ENCODE results near the gene NAA10.

Gene NAA10

DNA sequence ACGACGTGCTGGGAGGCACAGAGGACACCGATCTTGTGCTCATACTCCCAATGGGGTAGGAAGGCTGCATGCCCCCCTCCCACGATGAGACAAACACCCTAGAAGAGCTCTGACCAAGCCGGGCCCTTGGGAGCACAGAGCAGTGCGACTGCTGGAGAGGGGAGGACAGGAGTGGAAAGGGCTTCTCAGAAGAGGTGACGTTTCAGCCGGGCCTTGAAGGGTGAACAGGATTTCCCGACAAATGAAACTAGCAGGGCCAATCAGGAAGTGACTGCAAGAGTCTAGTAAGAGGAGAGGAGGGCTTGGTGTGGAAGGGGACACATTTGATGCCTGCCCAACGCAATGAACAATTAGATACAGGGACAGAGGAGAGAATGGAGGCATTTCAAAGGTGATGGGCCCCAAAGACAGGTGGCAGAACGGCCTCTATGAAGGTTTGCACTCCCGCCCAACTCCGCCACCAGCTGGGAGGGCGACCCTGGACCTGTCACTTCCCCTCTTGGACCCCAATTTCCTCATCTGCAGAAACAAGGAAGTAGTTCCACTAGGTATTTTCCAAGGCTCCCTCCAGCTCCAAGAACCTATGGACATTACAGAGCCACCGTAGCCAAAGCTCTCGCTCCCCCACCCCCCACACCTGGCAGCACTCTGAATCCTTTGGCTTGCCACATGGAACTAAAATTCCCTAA, 32.8 kb upstream of the NAA10 start:
- no peak for DNase-seq (ENCODE audit: low read depth, low spot score)
- no peak overlapping the region for H3K27ac ChIP-seq

DNA sequence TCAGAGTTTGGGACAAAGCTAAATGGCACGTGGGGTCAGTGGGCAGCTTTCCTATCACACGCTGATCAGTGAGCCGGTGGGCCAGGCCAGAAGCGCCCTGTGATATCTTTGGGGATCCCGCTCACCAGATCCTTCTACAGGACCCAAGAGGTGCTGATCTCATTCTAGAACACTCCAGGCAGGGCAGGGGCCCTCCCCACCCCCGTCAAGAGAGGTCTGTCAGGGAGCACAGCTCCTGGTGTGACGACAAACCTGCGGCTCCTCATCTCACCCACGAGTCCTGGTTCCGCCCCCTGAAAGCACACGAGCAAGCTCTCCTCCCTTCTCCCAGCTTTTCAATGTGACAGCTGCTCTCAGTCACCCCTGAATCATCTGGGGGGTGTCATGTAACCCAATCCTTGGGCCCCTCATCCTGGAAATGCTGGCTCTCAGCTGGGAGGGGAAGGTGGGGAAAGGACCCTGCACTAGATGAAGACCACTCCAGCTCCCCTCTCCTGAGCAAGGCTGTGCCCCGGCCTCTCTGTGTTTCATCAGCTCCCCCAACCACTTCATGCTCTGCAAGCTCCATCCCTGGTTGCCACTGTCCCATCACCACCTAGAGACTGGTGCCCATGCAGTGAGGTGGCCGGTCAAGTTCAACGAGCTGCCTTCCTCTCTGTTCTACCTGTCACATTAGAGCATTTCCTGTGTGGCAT, 32.2 kb upstream of the NAA10 start:
- H3K27ac ChIP-seq = no peak overlapping the region
- DNase-seq (ENCODE audit: low read depth, low spot score) = no peak

DNA sequence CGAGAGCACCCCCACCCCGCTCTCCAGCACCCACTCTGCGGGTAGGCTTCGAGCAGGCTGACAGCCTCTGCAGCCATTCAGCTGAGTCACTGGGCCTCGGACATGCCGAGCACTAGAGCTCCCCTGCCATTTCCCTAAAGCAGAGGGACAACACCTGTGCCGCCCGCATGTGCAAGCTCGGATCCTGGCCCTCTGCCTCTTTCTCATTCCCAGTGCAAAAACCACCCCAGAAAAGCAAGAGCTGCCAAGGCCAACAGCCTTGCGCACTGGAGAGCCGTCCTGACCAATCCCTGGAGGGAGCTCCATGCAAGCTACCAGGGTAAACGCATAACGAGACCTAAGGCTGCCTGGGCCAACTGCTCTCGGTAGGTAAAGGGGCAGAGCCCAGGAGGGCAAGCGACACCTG, 31.4 kb upstream of the NAA10 start:
- DNase-seq (ENCODE audit: low read depth, low spot score) = no peak
- no peak overlapping the region for H3K27ac ChIP-seq

DNA sequence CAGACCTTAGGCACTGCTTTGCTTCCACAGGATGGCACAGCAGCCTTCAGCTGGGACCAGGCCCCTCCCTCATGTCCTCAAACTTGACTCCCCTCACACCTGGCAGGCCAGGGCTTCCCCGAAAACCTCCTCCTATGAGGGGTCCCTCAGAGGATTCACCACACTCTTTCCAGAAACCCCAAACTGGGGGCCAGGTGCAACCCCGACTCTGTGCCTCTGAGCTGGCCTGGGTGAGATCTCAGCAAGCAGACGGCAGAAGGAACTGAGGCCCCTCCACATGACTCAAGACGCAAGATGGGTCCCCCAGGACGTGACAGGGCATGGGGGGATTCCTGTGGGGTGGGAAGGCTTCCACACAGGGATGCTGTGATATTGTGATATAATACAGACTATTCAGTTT, 30.6 kb upstream of the NAA10 start:
- H3K27ac ChIP-seq = no peak overlapping the region
- no peak for DNase-seq (ENCODE audit: low read depth, low spot score)

DNA sequence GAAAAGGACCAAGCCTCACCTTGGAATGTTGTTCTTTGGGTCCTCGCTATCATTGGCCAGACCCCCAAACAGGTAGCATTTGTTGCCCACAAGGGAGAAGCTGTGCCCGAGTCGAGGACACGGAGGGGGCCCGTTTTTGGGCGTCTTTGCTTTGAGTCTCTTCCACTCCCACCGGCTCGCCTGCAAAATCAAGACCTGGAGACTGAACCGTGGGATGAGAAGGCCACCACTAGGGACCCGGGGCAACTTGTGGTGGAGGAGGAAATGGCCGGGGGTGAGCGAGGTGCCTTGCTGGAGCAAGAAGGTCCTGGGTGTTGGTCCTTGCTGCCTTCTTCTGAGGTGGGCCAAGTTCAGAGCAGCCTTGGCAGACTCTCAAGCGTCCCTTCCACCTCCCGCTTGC, 29.3 kb upstream of the NAA10 start:
- DNase-seq (ENCODE audit: low read depth, low spot score) = no peak

DNA sequence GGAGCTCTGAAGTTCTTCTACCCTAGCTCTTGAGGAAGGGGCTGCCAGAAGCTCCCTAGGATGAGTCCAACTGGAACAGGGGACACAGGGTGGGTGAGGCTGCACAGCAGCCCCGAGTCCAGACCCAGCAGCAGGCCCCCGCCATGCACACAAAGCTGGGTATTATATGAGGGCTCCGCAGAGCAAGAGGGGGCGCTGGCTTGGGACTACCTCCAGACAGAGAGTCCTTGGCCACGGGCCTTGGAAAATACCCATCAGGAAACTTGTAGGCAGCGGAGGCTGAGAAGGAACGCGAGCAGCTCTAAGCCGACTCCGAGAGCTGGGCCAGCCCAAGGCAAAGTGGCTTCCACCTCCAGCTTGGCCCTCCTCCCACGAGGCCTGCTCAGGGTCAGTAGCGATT, 28.7 kb upstream of the NAA10 start:
- H3K27ac ChIP-seq = no peak overlapping the region
- DNase-seq (ENCODE audit: low read depth, low spot score) = no peak

More for the DNA sequence above, 29.3 kb upstream of the NAA10 start:
- no peak overlapping the region for H3K27ac ChIP-seq

DNA sequence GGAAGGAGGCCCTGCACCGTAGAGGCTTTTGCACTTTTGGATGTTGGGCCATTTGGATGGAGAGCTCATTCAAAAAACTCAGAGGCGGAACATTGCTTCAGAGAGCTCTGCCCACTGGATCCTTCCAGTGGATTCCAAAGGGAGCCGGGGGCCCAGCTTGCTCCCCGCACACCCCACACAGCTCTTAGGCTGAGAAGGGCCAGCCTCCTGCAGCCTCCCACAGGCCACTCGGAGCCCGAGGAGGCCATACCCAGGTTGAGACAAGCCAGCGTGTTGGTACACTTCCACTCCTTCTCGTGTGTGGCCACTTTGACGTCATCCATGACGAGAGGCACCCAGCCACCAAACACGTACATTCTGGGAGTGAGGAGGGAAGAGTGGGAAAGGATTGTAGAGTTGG, 26.5 kb upstream of the NAA10 start:
- DNase-seq (ENCODE audit: low read depth, low spot score) = no peak

DNA sequence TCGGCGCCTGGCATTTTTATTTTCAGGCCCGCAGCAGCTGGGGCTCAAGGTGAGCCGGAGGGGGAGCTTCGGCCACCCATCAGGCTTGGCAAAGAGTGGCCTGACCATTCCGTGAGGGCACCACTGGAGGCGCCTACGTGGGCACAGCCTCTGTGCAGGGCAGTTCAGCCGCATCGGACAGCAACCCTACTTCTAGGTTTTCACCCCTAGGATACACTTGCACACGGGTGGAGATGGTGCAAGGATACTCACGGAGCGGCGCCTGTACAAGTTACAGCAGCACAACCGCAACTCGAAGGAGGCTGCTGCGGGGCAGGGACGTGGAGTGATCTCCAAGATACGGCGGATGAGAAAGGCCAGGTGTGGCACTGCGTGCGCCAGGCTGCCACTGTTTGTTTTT, 25.9 kb upstream of the NAA10 start:
- DNase-seq (ENCODE audit: low read depth, low spot score) = no peak

More for the DNA sequence above, 26.5 kb upstream of the NAA10 start:
- H3K27ac ChIP-seq = no peak overlapping the region

DNA sequence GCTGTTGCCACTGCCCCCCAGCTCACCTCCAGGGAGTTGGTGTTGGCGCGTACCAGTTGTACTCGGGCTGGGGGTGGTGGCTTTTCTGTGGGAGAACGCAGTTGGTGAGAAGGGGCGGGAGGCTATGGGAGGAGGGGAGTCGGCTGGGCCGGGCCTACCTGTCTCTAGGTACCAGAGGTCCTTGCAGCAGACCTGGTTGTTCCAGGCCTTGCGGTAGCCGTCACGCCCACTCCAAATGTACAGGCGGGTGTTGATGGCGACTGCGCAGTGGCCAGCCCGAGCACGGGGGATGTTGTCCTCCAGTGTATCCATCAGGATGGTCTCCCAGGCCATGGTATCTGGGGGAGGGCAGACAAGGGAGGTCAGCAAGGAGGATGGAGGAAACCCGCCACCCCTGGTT, 25.2 kb upstream of the NAA10 start:
- H3K27ac ChIP-seq = no peak overlapping the region
- no peak for DNase-seq (ENCODE audit: low read depth, low spot score)

More for the DNA sequence above, 25.9 kb upstream of the NAA10 start:
- H3K27ac ChIP-seq = no peak overlapping the region

DNA sequence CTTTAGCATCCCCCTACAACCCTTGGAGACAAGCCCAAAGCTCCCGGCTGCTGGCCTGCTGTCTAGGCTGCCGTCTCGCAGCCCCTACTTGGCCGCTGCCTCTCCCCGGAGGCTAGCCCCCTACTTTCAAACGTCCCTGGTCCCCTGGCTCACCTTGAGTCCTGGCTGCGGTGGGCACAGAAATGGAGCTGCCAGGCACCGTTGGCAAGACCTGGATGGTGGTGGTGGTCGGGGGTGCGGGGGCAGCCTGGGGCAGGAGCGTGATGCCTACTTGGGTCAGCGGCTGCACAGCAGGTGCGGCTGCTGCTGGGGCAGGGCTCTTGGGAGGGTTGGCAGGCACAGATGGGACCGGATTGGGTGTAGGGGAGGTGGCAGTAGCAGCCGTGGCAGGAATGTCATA, 24.8 kb upstream of the NAA10 start:
- no peak for DNase-seq (ENCODE audit: low read depth, low spot score)
- no peak overlapping the region for H3K27ac ChIP-seq

DNA sequence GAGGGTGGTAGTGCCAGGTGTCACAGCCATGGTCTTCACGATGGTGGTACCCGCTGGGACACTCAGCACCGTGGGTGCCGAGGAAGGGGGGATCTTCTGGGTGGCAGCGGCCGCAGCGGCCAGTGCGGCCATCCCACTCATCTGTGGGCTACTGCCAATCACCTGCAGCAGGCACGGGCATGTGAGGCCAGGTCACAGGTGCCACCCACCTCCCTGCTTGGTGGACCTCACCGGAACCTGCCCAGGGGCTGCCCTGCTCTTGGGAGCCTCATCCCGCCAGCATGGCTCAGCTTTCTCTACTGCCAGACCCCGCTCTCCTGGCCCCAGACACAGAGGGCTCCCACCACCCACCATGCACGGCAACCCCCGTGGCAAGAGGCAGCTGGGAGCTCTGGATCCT, 23.8 kb upstream of the NAA10 start:
- H3K27ac ChIP-seq = no peak overlapping the region
- no peak for DNase-seq (ENCODE audit: low read depth, low spot score)

DNA sequence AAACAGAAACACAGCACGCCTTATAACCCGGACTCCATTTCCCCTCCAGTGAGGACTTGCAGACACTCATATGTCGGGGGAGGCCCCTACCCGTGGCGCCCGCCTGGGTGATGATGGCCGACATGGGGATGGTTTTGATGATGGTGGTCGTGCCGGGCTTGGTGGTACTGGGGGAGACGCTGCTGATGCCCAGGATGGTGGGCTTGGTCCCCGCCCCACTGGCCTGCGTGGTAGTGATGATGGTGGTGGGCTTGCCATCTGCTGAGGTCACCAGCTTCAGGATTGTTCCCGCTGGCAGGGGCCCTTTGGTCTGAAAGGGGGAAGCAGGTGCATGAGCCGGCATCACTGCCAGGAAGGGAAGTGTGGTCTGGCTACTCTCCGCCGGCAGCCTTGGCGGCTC, 22.4 kb upstream of the NAA10 start:
- no peak overlapping the region for H3K27ac ChIP-seq
- no peak for DNase-seq (ENCODE audit: low read depth, low spot score)

DNA sequence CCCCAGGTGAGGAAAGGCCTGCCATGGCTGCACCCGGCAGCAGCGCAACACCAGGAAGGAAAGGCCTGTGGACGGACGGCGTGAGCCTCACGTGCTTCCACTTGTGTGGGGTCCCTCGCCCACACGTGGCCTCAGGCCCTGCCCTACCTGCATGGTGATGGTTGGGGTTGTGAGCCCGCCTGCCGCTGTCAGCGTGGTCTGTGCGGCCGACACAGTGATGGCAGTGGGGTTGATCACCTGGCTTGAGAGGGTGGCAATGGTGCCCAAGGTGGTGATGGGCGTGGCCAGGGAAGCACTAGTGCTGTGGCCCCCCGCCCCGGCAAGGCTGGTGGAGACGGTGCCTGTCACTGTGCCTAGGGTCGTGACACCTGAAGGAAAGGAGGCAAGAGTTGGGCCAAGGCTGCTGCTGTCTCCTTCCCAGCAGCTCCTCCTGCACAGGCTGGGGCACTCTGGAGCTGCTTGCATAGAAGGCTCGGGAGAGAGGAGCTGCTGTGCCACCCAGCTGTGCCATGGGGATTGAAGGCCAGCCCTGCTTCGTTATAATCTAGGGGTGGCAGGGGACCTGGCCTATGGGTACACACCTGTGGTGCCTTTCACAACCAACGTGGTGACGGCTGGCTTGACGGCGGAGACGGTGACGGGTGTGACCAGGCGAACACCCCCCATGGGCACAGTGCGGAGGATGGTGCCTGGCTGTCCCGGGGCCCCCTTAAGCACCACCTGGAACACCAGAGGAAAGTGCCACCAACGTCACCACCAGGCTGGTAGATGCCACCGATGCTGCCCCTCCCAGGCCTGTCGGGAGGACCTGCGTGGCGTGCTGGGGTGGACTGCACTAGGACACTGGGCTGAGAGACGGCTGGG, 21.4 kb upstream of the NAA10 start:
- no peak overlapping the region for H3K27ac ChIP-seq
- no peak for DNase-seq (ENCODE audit: low read depth, low spot score)

DNA sequence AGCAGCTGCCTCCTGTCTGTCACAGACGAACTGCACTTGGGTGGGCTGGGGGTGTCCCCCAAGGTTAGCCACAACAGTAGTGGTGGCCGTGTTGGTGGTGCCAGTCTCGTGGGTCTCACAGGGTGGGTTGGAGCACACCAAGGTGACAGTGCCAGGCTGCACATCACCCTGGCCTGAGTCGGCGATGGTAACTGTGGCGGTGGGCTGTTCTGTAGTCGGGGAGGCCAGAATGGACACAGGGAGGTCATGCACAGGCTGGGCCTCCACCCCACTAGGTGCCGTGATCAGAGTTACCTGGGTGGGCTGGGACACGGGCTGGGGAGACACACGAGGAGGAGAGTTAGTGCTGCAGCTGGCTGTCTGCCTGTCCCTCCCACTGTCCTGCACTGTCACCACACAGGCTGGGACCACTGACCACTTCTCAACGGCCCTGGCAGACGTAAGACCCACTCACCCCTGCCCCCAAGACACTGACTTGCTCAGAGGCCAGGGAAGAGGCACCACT, 20.4 kb upstream of the NAA10 start:
- H3K27ac ChIP-seq = no peak overlapping the region
- DNase-seq (ENCODE audit: low read depth, low spot score) = no peak

DNA sequence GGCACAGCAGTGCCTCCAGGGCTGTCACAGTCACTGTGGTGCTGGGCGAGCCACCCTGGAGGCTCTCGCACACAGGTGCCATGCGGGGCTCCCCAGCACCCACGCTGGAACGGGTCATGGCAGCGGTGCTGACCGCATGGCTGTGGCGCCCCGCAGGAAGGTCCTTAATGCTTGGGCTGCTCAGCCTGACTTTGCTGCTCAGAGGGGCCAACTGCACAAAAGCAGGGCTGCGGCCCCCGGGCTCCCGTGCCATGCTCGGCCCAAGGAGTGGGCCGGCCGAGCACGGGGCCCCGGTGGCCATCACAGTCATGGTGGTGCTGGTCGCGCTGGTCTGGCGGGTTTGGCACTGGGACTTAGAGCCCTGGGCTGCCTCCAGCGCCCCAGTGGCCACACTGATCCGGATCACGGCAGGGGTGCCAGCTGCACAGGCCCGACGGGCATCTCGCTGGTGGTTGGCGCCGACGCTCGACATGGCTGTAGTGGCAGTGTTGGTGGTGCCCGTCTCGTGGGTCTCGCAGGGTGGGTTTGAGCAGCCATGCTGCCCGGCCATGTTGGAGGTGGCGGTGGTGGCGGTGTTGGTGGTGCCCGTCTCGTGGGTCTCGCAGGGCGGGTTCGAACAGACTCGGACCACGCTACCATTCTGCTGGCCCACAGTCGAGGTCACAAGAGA, 19.9 kb upstream of the NAA10 start:
- no peak overlapping the region for H3K27ac ChIP-seq
- DNase-seq (ENCODE audit: low read depth, low spot score) = no peak

DNA sequence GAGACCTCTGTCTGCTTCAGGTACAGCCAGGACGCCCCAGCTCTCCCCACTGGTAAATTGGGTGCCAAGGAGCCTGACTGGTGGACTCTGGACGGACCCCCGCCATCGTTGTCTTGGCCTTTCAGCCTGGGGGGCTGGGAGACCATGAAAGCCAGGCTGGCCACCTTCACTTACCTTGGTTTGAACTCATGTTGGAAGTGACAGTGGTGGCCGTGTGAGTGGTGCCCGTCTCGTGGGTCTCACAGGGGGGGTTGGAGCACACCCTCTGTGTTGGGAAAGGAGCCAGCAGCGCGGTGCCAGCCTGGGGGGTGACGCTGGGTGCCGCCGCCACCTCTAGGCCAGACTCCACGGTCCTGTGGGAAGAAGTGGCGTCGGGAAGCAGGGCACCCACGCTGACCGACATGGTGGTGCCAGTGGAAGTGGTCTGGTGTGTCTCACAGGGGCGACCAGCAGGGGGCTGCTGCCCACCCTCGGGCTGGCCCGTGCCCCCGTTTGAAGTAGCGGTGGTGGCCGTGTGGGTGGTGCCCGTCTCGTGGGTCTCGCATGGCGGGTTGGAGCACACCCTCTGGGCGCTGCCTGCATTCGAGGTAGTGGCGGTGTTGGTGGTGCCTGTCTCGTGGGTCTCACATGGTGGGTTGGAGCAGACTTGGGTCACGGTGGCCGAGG, 19.2 kb upstream of the NAA10 start:
- H3K27ac ChIP-seq = no peak overlapping the region
- DNase-seq (ENCODE audit: low read depth, low spot score) = no peak

DNA sequence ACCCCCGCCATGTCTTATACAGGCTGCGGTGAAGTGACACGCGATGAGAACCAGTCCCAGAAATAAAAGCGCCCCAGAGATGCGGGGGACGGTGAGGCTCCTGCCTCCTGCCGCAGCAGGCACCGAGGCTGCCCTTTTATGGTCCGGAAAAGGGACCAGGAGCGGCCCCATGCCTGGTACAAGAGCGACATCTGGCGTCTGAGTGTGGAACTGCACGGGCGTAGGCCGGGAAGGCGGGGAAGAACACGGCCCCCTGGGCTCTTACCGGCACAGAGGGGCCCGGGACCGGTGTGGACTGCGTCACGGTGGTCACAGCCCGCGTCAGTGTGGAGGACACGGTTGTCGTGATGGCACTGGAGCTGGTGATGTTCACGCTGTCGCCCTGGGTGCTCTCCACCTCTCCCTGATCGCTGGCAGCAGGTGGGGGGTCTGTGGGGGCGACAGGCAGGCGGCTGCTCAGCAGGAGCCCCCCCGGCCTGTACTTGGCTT, 18.5 kb upstream of the NAA10 start:
- no peak for DNase-seq (ENCODE audit: low read depth, low spot score)
- no peak overlapping the region for H3K27ac ChIP-seq

DNA sequence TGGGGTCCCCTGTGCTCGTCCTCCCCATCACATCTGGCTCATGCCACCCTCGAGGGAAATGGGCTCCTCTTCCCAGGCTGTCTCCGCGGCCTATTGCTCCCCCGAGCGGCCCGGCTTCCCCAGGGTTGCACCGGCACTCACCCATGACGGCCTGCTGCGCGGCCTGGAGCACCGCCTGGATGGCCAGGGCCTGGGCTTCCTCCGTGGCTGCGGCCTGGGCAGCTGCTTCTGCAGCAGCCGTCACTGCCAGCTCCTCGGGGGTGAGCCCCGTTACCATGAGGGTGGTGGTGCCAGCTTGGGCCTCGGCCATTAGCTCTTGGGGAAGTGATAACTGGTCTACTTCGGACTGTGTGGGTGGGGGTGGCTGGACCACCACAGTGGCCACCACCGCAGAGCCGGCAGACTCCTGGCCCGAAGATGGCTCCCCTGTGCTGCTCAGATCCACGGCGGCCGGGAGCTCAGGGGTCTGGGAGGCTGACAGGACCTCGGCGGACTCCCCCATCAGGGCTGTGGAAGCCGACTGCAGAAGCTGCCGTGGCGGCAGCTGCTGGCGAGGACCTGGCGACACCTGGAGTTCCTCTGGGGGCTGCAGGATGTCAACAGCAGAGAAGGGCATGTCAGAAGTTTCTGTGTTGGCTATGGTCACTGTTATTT, 17.7 kb upstream of the NAA10 start:
- no peak for DNase-seq (ENCODE audit: low read depth, low spot score)
- H3K27ac ChIP-seq = no peak overlapping the region

DNA sequence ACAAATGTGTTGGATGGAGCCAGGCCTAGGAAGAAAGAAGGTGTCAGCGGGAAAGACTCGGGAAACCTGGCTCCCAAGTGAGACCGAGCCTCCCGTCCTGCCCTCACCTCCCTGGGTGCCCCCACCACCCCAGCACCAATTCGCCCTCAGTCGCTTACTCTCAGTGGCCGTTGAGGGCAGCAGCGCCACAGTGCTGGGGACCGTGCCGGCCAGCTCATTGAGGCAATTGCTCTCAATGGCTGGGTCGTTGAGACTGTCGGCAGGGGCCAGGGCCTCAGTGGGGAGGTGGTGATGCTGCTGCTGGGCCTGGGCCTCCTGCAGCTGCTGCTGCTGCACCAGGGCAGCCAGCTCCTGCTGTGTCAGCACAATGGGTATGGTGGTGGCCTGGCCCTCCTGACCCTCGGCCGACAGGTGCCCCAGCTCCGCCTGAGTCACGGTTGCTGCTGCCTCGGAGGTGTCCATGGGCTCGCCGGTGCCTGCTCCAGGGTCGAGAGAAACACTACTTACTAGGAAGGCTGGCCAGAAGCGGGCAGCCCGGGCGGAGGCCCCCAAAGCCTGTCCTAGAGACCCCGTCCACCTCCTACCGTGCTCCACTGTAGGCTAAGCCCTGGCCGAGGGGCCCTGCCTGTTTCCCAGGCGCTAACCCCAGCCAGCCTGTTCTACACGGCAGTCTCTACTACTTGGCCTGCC, 17.0 kb upstream of the NAA10 start:
- no peak overlapping the region for H3K27ac ChIP-seq

More for the DNA sequence above, 17.0 kb upstream of the NAA10 start:
- DNase-seq (ENCODE audit: low read depth, low spot score) = no peak
